Thyroid gland (tissue), 4 donors: ENCODE results near the gene SLC25A19. TPM values are rescaled to one million over a fixed set of nuclear protein-coding genes. Genes with fewer than 3 reads are reported as not detected.

Experiments used
- DNase-seq, 2 donors: peaks; one replicate each; pipeline ENCODE4 v3.0.0-alpha.2; 2019
- H3K27ac ChIP-seq, 3 donors: fragments of 200-600 bp; sonication (generic); 1 replicate in 2 of 3; 2 replicates in 1 of 3; pipeline ENCODE4 v1.5.1; 2016 to 2019; ENCODE audit warnings: mild to moderate bottlenecking in 1 of 3, moderate library complexity in 1 of 3
- H3K27me3 ChIP-seq: fragments of 200-600 bp; sonication (generic); one replicate; pipeline ENCODE4 v1.5.1; 2019
- H3K36me3 ChIP-seq, 2 donors: fragments of 200-600 bp; sonication (generic); one replicate each; pipeline ENCODE4 v1.5.1; 2016 to 2019
- H3K4me1 ChIP-seq, 2 donors: fragments of 200-600 bp; sonication (generic); one replicate each; pipeline ENCODE4 v1.5.1; 2017 to 2019
- H3K4me3 ChIP-seq, 3 donors: fragments of 200-600 bp; sonication (generic); replicated peaks in 1 of 3; 1 replicate in 2 of 3; 2 replicates in 1 of 3; pipeline ENCODE4 v1.5.1; 2016; ENCODE audit warnings: mild to moderate bottlenecking in 1 of 3
- H3K9me3 ChIP-seq: fragments of 200-600 bp; sonication (generic); one replicate; pipeline ENCODE4 v1.5.1; 2017
- CTCF ChIP-seq, 6 experiments: fragments of 200-600 bp in 3 of 6; fragments of 450-650 bp in 3 of 6; sonication (generic) in 3 of 6; IDR thresholded peaks; one replicate each; pipeline ENCODE4 v1.5.1; 2016 to 2019; ENCODE audit warnings: antibody characterized with exemption in 6 of 6, mild to moderate bottlenecking in 2 of 6, inconsistent platforms in 1 of 6, moderate library complexity in 1 of 6
- POLR2A ChIP-seq, 2 donors: fragments of 450-650 bp; IDR thresholded peaks; one replicate each; pipeline ENCODE4 v1.6.1; 2017; ENCODE audit warnings: antibody characterized with exemption in 2 of 2, mild to moderate bottlenecking in 2 of 2, moderate library complexity in 1 of 2
- WGBS, 2 donors: methylation state at CpG; one replicate each; pipeline ENCODE4 v1.1.5; 2017; 5-methylcytosine and 5-hydroxymethylcytosine counted together
- intact Hi-C: fragments of 100-400 bp; cut with DNase I; formaldehyde crosslinking; loops from one replicate; pipeline ENCODE4 v1.15.1; 2023
- total RNA-seq, 4 donors: library from RNA; depleted of rRNA; stranded (reverse); fragments of >200 nt; gene quantifications; one replicate each; pipeline ENCODE4 v1.2.3, GENCODE V29; 2016

Gene SLC25A19
- total RNA-seq, 4 donors from 2014 or later: 2.1 to 14.3 (median 12.7) TPM

GRCh38 chr17:75267411-75268232 is 21.6 kb downstream of the SLC25A19 start:
- H3K27ac ChIP-seq: no peak overlapping the region

GRCh38 chr17:75267153-75267410 is 22.2 kb downstream of the SLC25A19 start:
- TF ChIP-seq POLR2A (IDR thresholded peaks at IDR 0.05): no peak
- TF ChIP-seq CTCF (IDR thresholded peaks at IDR 0.05): no peak
- Histone ChIP-seq H3K9me3 (no peaks in the 10 kb centered on the region), H3K4me3 (no peak overlapping the region), H3K27me3 (no peaks in the 10 kb centered on the region), H3K36me3 (peaks cover 12 to 23% of the 10 kb centered on the region in 2 donors), H3K27ac (no peak overlapping the region), H3K4me1 (peaks cover 15 to 19% of the 10 kb centered on the region in 2 donors)
- no peak for DNase-seq
- WGBS, 2 donors: 60 to 67% methylated on average over 2 of the region's 2 CpGs
- intact Hi-C loops: no loop called here

More at GRCh38 chr17:75267411-75268232, 21.6 kb downstream of the SLC25A19 start:
- Histone ChIP-seq H3K4me3 (no peak overlapping the region), H3K4me1 (peaks cover 12 to 18% of the 10 kb centered on the region in 2 donors), H3K36me3 (peaks cover 12 to 23% of the 10 kb centered on the region in 2 donors), H3K9me3 (no peaks in the 10 kb centered on the region), H3K27me3 (no peaks in the 10 kb centered on the region)
- 56 to 64% methylated on average over 8 to 14 of the region's 14 CpGs for WGBS, 2 donors
- no peak for DNase-seq
- TF ChIP-seq POLR2A (IDR thresholded peaks at IDR 0.05) (no peak), CTCF (IDR thresholded peaks at IDR 0.05) (no peak)
- intact Hi-C loops: no loop called here

GRCh38 chr17:75266316-75267152 is 22.7 kb downstream of the SLC25A19 start:
- no peak for DNase-seq
- 92 to 95% methylated on average over 5 to 11 of the region's 13 CpGs for WGBS, 2 donors
- peaks cover 12 to 23% of the 10 kb centered on the region in 2 donors for H3K36me3 ChIP-seq
- H3K27me3 ChIP-seq: no peaks in the 10 kb centered on the region
- no peak overlapping the region for H3K27ac ChIP-seq
- TF ChIP-seq POLR2A (IDR thresholded peaks at IDR 0.05): no peak
- TF ChIP-seq CTCF (IDR thresholded peaks at IDR 0.05): no peak
- no peaks in the 10 kb centered on the region for H3K9me3 ChIP-seq
- intact Hi-C loops: no loop called here
- no peak overlapping the region for H3K4me3 ChIP-seq
- peaks cover 10 to 14% of the 10 kb centered on the region in 2 donors for H3K4me1 ChIP-seq

- TF ChIP-seq CTCF (IDR thresholded peaks at IDR 0.05) (no peak), POLR2A (IDR thresholded peaks at IDR 0.05) (no peak)
- no peaks in the 10 kb centered on the region for H3K9me3 ChIP-seq
- peaks cover 11 to 14% of the 10 kb centered on the region in 2 donors for H3K4me1 ChIP-seq
- H3K4me3 ChIP-seq: no peak overlapping the region
- H3K27me3 ChIP-seq: no peaks in the 10 kb centered on the region
- no peak overlapping the region for H3K27ac ChIP-seq
- 91 to 92% methylated on average over 15 to 17 of the region's 17 CpGs for WGBS, 2 donors
- intact Hi-C loops: no loop called here
- peaks cover 12 to 23% of the 10 kb centered on the region in 2 donors for H3K36me3 ChIP-seq
- no peak for DNase-seq
These were observed 23.5 kb downstream of the SLC25A19 start for GRCh38 chr17:75265614-75266315.
